C1 segment of cervical spinal cord (tissue), 14 donors: ENCODE results near the gene ZC3H14.
"Not testable (repeated sequence)": the region's sequence is repeated elsewhere in the genome, so short reads cannot be mapped to it uniquely, and the experiment has no call there.

Source experiments
- DNase-seq, 14 donors: peaks; one replicate each; lab custom pipeline; 2025; lab: John Stamatoyannopoulos, UW

The ZC3H14 gene

GRCh38 chr14:88562831-88563686 lies at the start of gene ZC3H14:
Gene ZC3H14, plus strand, starts transcription at chr14:88563037. Its CDS starts 97 bp downstream, at chr14:88563134.
- DNase-seq: peak; percentile 17 to 93 (median 76)

- no peak for DNase-seq
These were observed 47.2 kb upstream of the ZC3H14 start for GRCh38 chr14:88515499-88516221.

- DNase-seq: no peak
These were observed 45.9 kb upstream of the ZC3H14 start for GRCh38 chr14:88516861-88517357.

GRCh38 chr14:88518592-88519512 lies 44.0 kb upstream of the ZC3H14 start:
- no peak for DNase-seq

- no peak for DNase-seq
These were observed 42.9 kb upstream of the ZC3H14 start for GRCh38 chr14:88519907-88520306.

GRCh38 chr14:88521818-88522217 lies 41.0 kb upstream of the ZC3H14 start:
- no peak for DNase-seq

GRCh38 chr14:88522393-88522792 lies 40.4 kb upstream of the ZC3H14 start:
- DNase-seq: no peak

- DNase-seq: not testable (repeated sequence)
These were observed 32.9 kb upstream of the ZC3H14 start for GRCh38 chr14:88529889-88530288.

- no peak for DNase-seq
These were observed 29.7 kb upstream of the ZC3H14 start for GRCh38 chr14:88533064-88533602.

- peak in 1 of 14 donors; percentile 2 for DNase-seq
These were observed 27.7 kb upstream of the ZC3H14 start for GRCh38 chr14:88535149-88535548.

- no peak for DNase-seq
These were observed 27.0 kb upstream of the ZC3H14 start for GRCh38 chr14:88535813-88536212.

GRCh38 chr14:88541324-88541723 lies 21.5 kb upstream of the ZC3H14 start:
- no peak for DNase-seq

- no peak for DNase-seq
These were observed 19.7 kb upstream of the ZC3H14 start for GRCh38 chr14:88542857-88543795.

GRCh38 chr14:88545256-88545655 lies 17.6 kb upstream of the ZC3H14 start:
- no peak for DNase-seq

- DNase-seq: no peak
These were observed 16.0 kb upstream of the ZC3H14 start for GRCh38 chr14:88546621-88547385.

- DNase-seq: no peak
These were observed 15.5 kb upstream of the ZC3H14 start for GRCh38 chr14:88547386-88547780.

GRCh38 chr14:88550078-88550477 lies 12.8 kb upstream of the ZC3H14 start:
- DNase-seq: no peak

- peak in 13 of 14 donors; percentile 40 to 83 (median 77) for DNase-seq
These were observed 11.6 kb upstream of the ZC3H14 start for GRCh38 chr14:88551094-88551870.
